Sigmoid colon (tissue), 4 donors: ENCODE data around the gene RS1.

Source experiments
- EP300 ChIP-seq, 4 donors: sonication (generic); formaldehyde crosslinking; IDR thresholded peaks; one replicate each; pipeline ENCODE4 v1.6.1; 2017; ENCODE audit warnings: antibody characterized with exemption in 4 of 4
- POLR2A ChIP-seq, 2 donors: fragments of 450-650 bp; IDR thresholded peaks; one replicate each; pipeline ENCODE4 v1.6.1; 2016; ENCODE audit warnings: antibody characterized with exemption in 2 of 2, mild to moderate bottlenecking in 2 of 2, moderate library complexity in 2 of 2
- POLR2AphosphoS5 ChIP-seq, 4 donors: sonication (generic); formaldehyde crosslinking; IDR thresholded peaks; one replicate each; pipeline ENCODE4 v1.6.1; 2017; ENCODE audit warnings: antibody characterized with exemption in 4 of 4
- TF ChIP-seq, protein P1 (sequence below), 4 experiments: fragments of 450-650 bp in 3 of 4; fragments of 200-600 bp in 1 of 4; IDR thresholded peaks; one replicate each; pipeline ENCODE4 v1.5.1; 2016 to 2019; ENCODE audit warnings: antibody characterized with exemption in 4 of 4, mild to moderate bottlenecking in 3 of 4, moderate library complexity in 2 of 4

GRCh38 chrX:18692541-18692940 lies 20.6 kb upstream of the RS1 start:
- TF ChIP-seq, protein P1, sequence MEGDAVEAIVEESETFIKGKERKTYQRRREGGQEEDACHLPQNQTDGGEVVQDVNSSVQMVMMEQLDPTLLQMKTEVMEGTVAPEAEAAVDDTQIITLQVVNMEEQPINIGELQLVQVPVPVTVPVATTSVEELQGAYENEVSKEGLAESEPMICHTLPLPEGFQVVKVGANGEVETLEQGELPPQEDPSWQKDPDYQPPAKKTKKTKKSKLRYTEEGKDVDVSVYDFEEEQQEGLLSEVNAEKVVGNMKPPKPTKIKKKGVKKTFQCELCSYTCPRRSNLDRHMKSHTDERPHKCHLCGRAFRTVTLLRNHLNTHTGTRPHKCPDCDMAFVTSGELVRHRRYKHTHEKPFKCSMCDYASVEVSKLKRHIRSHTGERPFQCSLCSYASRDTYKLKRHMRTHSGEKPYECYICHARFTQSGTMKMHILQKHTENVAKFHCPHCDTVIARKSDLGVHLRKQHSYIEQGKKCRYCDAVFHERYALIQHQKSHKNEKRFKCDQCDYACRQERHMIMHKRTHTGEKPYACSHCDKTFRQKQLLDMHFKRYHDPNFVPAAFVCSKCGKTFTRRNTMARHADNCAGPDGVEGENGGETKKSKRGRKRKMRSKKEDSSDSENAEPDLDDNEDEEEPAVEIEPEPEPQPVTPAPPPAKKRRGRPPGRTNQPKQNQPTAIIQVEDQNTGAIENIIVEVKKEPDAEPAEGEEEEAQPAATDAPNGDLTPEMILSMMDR (IDR thresholded peaks at IDR 0.05): no peak
- TF ChIP-seq POLR2AphosphoS5 (IDR thresholded peaks at IDR 0.05) (no peak), POLR2A (IDR thresholded peaks at IDR 0.05) (no peak), EP300 (IDR thresholded peaks at IDR 0.05) (no peak)
